ENCODE data around the gene ALG3. TPM values are rescaled to one million over a fixed set of nuclear protein-coding genes. Genes with fewer than 3 reads are reported as not detected.

ALG3 gene
- total and polyA plus RNA-seq, 9 of the 15 experiments (the other 6 are each of a cell fraction or from before 2014, with no cell fraction given), result 37.5 to 107 (median 80.1) TPM

DNA sequence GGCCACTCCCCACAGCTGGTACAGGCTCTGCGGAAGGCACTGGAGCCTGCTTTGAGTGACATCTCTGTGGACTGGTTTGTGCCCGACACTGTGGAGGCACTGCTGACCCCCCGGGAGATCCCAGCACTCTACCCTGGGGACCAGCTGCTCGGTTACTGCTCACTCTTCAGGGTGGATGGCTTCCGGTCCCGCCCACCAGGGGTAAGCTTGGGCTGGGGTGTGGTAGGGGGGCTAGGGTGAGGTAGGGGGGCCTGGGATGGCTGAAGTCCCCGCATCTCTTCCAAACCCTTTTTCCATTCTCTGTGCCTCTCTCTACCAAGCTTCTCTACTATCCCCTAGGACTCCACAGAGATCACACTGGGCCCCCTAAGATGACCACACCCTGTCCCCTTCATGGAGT is 11.6 kb downstream of the ALG3 start:
- ChIA-PET CTCF (ENCODE audit: low intra/inter-chr PET ratio) (no interaction called here), POLR2A (interaction anchor here (0.7 kb wide), 1 partner anchor 9 kb away, joined by 3 read pairs; no protein-coding TSS in a partner anchor)
- Histone ChIP-seq H3K27ac (ENCODE audit: extremely low read depth, low read depth, low read length) (no peak overlapping the region), H3K4me1 (replicated peaks in 1 of 2; ENCODE audit: control insufficient read depth in 2 of 2, insufficient read depth in 2 of 2, low read length in 2 of 2) (peaks cover 0 to 32% of the 10 kb centered on the region in 2 experiments; a peak in 3 of 5 replicates), H4K20me1 (replicated peaks; ENCODE audit: control insufficient read depth, insufficient read depth, low read length) (peaks cover 26% of the 10 kb centered on the region), H3K9me1 (ENCODE audit: control insufficient read depth, insufficient read depth, low read length) (no peaks in the 10 kb centered on the region), H3K4me2 (ENCODE audit: insufficient read depth, low read length) (no peak overlapping the region), H3K9me3 (replicated peaks; ENCODE audit: control insufficient read depth, insufficient read depth, low read depth, low read length) (no peaks in the 10 kb centered on the region), H3K27me3 (ENCODE audit: control insufficient read depth in 2 of 2, insufficient read depth in 2 of 2, low read length in 2 of 2) (peaks cover 9 to 36% of the 10 kb centered on the region in 2 experiments), H3K9ac (ENCODE audit: insufficient read depth in 1 of 2, low read depth in 2 of 2, low read length in 2 of 2) (peak overlapping the region in 1 of 2 experiments; percentile 62; a peak in 2 of 4 replicates), H2AFZ (ENCODE audit: low read depth, low read length) (no peak overlapping the region), H3K4me3 (no peak overlapping the region), H3K36me3 (ENCODE audit: control insufficient read depth, insufficient read depth, low read length) (peaks cover 3% of the 10 kb centered on the region; the same call in 1 of the 3 replicates), H3K79me2 (ENCODE audit: control insufficient read depth, insufficient read depth, low read length) (no peaks in the 10 kb centered on the region)
- WGBS (ENCODE audit: insufficient coverage, low coverage, missing lambda C conversion rate), result 11% methylated on average over 7 of the region's 7 CpGs
- no peak for DNase-seq (ENCODE audit: extremely low read depth in 1 of 4, low spot score in 3 of 4)
- in situ Hi-C loops (cut with MboI) (no loop called here), intact Hi-C loops (cut with micrococcal nuclease) (no loop called here)
- no peak for ATAC-seq
- no peak for TF ChIP-seq MAZ (CRISPR knock-in tag; conservative IDR thresholded peaks at IDR 0.05 in 1 of 2, IDR thresholded peaks at IDR 0.05 in 1 of 2)
- no peak for TF ChIP-seq ARHGAP35 (IDR thresholded peaks at IDR 0.05; ENCODE audit: partially characterized antibody)
- TF ChIP-seq, protein P1, sequence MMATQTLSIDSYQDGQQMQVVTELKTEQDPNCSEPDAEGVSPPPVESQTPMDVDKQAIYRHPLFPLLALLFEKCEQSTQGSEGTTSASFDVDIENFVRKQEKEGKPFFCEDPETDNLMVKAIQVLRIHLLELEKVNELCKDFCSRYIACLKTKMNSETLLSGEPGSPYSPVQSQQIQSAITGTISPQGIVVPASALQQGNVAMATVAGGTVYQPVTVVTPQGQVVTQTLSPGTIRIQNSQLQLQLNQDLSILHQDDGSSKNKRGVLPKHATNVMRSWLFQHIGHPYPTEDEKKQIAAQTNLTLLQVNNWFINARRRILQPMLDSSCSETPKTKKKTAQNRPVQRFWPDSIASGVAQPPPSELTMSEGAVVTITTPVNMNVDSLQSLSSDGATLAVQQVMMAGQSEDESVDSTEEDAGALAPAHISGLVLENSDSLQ (IDR thresholded peaks at IDR 0.05), result no peak
- no peak for TF ChIP-seq POLR2AphosphoS2 (IDR thresholded peaks at IDR 0.05; ENCODE audit: low read length)
- TF ChIP-seq ELF4 (CRISPR knock-in tag; IDR thresholded peaks at IDR 0.05), result no peak
- no peak for TF ChIP-seq MED1 (CRISPR knock-in tag; IDR thresholded peaks at IDR 0.05; ENCODE audit: borderline replicate concordance)
- no peak for TF ChIP-seq SMAD1 (IDR thresholded peaks at IDR 0.05; ENCODE audit: low read depth, low read length, partially characterized antibody)
- no peak for TF ChIP-seq MTA2 (IDR thresholded peaks at IDR 0.05; ENCODE audit: low read depth)
- TF ChIP-seq CSDE1 (IDR thresholded peaks at IDR 0.05), result no peak
- TF ChIP-seq ZNF584 (CRISPR knock-in tag; IDR thresholded peaks at IDR 0.05; ENCODE audit: low read depth), result no peak
- TF ChIP-seq ERF (CRISPR knock-in tag; IDR thresholded peaks at IDR 0.05), result no peak
- TF ChIP-seq HCFC1 (IDR thresholded peaks at IDR 0.05; ENCODE audit: low read depth, low read length), result no peak
- FAIRE-seq, result no peak
- BruUV-seq (replicated peaks), result no TSS peak

Measured in K562 (cell line).